Hepatocyte (in vitro differentiated cells): ENCODE measurements around the gene EHBP1. TPM values are rescaled to one million over a fixed set of nuclear protein-coding genes. Genes with fewer than 3 reads are reported as not detected.

ENCODE experiments used
- DNase-seq: peaks from one replicate; pipeline ENCODE4 v3.0.0-alpha.2; 2016; ENCODE audit warnings: low spot score
- H2AFZ ChIP-seq: fragments of 200-600 bp; sonication (generic); 2 replicates; pipeline ENCODE4 v1.6.0; 2016; ENCODE audit warnings: antibody characterized with exemption, mild to moderate bottlenecking
- H3K27ac ChIP-seq: fragments of 200-600 bp; sonication (generic); 2 replicates; pipeline ENCODE4 v1.5.1; 2016; ENCODE audit warnings: mild to moderate bottlenecking
- H3K27me3 ChIP-seq: fragments of 200-600 bp; sonication (generic); 2 replicates; pipeline ENCODE4 v1.6.1; 2016
- H3K36me3 ChIP-seq: fragments of 200-600 bp; sonication (generic); replicated peaks from 2 replicates; pipeline ENCODE4 v1.5.1; 2016; ENCODE audit warnings: low read depth; ENCODE audit not compliant: insufficient read depth
- H3K4me1 ChIP-seq: fragments of 200-600 bp; sonication (generic); 2 replicates; pipeline ENCODE4 v1.5.1; 2016; ENCODE audit warnings: mild to moderate bottlenecking, moderate library complexity; ENCODE audit not compliant: insufficient read depth
- H3K4me2 ChIP-seq: fragments of 200-600 bp; sonication (generic); 2 replicates; pipeline ENCODE4 v1.6.0; 2016
- H3K4me3 ChIP-seq: fragments of 200-600 bp; sonication (generic); 2 replicates; pipeline ENCODE4 v1.5.1; 2016; ENCODE audit warnings: mild to moderate bottlenecking
- H3K79me2 ChIP-seq: fragments of 200-600 bp; sonication (generic); 2 replicates; pipeline ENCODE4 v1.6.0; 2017; ENCODE audit warnings: mild to moderate bottlenecking
- H3K9me2 ChIP-seq: fragments of 200-600 bp; sonication (generic); replicated peaks from 2 replicates; pipeline ENCODE4 v1.6.0; 2017; ENCODE audit warnings: mild to moderate bottlenecking; ENCODE audit not compliant: insufficient read depth
- H3K9me3 ChIP-seq: fragments of 200-600 bp; sonication (generic); 2 replicates; pipeline ENCODE4 v1.5.1; 2016; ENCODE audit warnings: low read depth, mild to moderate bottlenecking
- H4K20me1 ChIP-seq: fragments of 200-600 bp; sonication (generic); 2 replicates; pipeline ENCODE4 v1.6.0; 2016; ENCODE audit warnings: mild to moderate bottlenecking; ENCODE audit not compliant: insufficient read depth, poor library complexity, severe bottlenecking
- CTCF ChIP-seq: fragments of 200-600 bp; sonication (generic); IDR thresholded peaks from 2 replicates; pipeline ENCODE4 v1.5.1; 2016; ENCODE audit warnings: antibody characterized with exemption, mild to moderate bottlenecking; ENCODE audit not compliant: poor library complexity
- EZH2 ChIP-seq: fragments of 200-600 bp; sonication (generic); IDR thresholded peaks from 2 replicates; pipeline ENCODE4 v1.6.1; 2016; ENCODE audit warnings: antibody characterized with exemption, mild to moderate bottlenecking, borderline replicate concordance
- EZH2phosphoT487 ChIP-seq: fragments of 200-600 bp; sonication (generic); IDR thresholded peaks from one replicate; pipeline ENCODE4 v1.6.1; 2018; ENCODE audit warnings: antibody characterized with exemption, mild to moderate bottlenecking, low read depth, moderate library complexity; ENCODE audit not compliant: unreplicated experiment, severe bottlenecking
- WGBS: methylation state at CpG from one replicate; pipeline ENCODE4 v1.1.6; 2016; ENCODE audit warnings: low lambda C conversion rate; ENCODE audit errors: missing lambda C conversion rate; 5-methylcytosine and 5-hydroxymethylcytosine counted together
- polyA plus RNA-seq: library from polyadenylated mRNA; unstranded; fragments of >200 nt; fragmentation: Nextera tagmentation; extraction: Ambion mirVana; gene quantifications from 2 replicates; pipeline ENCODE4 v1.2.1, GENCODE V29; 2016
- total RNA-seq: library from RNA; depleted of rRNA; stranded (reverse); fragments of >200 nt; gene quantifications from 2 replicates; pipeline ENCODE4 v1.2.3, GENCODE V29; 2014

EHBP1 gene
- total and polyA plus RNA-seq, 2 experiments from 2014 or later = 11.4 to 34.6 TPM

- Histone ChIP-seq H3K79me2 (no peaks in the 10 kb centered on the region), H3K4me1 (peaks cover 28% of the 10 kb centered on the region), H4K20me1 (no peaks in the 10 kb centered on the region), H3K36me3 (no peaks in the 10 kb centered on the region), H3K9me2 (no peaks in the 10 kb centered on the region), H2AFZ (no peak overlapping the region), H3K27me3 (no peaks in the 10 kb centered on the region), H3K27ac (peak overlapping the region; percentile 79), H3K9me3 (no peaks in the 10 kb centered on the region), H3K4me2 (peak overlapping the region; percentile 45), H3K4me3 (no peak overlapping the region)
- TF ChIP-seq EZH2phosphoT487 (no peak), EZH2 (no peak), CTCF (no peak)
- DNase-seq = peak; percentile 19
Observed at GRCh38 chr2:62663920-62664795, 41.4 kb upstream of the EHBP1 start.

- Histone ChIP-seq H3K27me3 (no peaks in the 10 kb centered on the region), H3K9me2 (no peaks in the 10 kb centered on the region), H4K20me1 (no peaks in the 10 kb centered on the region), H3K79me2 (no peaks in the 10 kb centered on the region), H3K36me3 (no peaks in the 10 kb centered on the region), H3K4me3 (no peak overlapping the region), H2AFZ (no peak overlapping the region), H3K4me2 (no peak overlapping the region), H3K27ac (peak overlapping the region; percentile 79), H3K4me1 (peaks cover 25% of the 10 kb centered on the region), H3K9me3 (no peaks in the 10 kb centered on the region)
- 91% methylated on average over 1 of the region's 1 CpG for WGBS
- DNase-seq = no peak
- no peak for TF ChIP-seq EZH2phosphoT487
- no peak for TF ChIP-seq EZH2
- TF ChIP-seq CTCF = no peak
Observed at GRCh38 chr2:62665446-62665845, 40.1 kb upstream of the EHBP1 start.

GRCh38 chr2:62669180-62669579 is 36.3 kb upstream of the EHBP1 start:
- H3K27ac ChIP-seq = no peak overlapping the region
- no peaks in the 10 kb centered on the region for H4K20me1 ChIP-seq
- no peaks in the 10 kb centered on the region for H3K9me2 ChIP-seq
- no peaks in the 10 kb centered on the region for H3K79me2 ChIP-seq
- H3K4me1 ChIP-seq = peaks cover 19% of the 10 kb centered on the region
- TF ChIP-seq EZH2 (no peak), CTCF (no peak), EZH2phosphoT487 (no peak)
- H3K9me3 ChIP-seq = no peaks in the 10 kb centered on the region
- no peak for DNase-seq
- H3K27me3 ChIP-seq = no peaks in the 10 kb centered on the region
- H3K36me3 ChIP-seq = no peaks in the 10 kb centered on the region
- 87% methylated on average over 5 of the region's 5 CpGs for WGBS
- H3K4me2 ChIP-seq = no peak overlapping the region
- no peak overlapping the region for H2AFZ ChIP-seq
- no peak overlapping the region for H3K4me3 ChIP-seq
